Prostate gland (tissue), 2 donors: ENCODE data around the gene ZNF488. TPM values are rescaled to one million over a fixed set of nuclear protein-coding genes. Genes with fewer than 3 reads are reported as not detected.

Experiments used
- DNase-seq: peaks from one replicate; pipeline ENCODE4 v3.0.0-alpha.2; 2019; ENCODE audit warnings: low spot score
- H3K27ac ChIP-seq, 2 donors: fragments of 200-600 bp; sonication (generic); 2 replicates each; pipeline ENCODE4 v1.5.1; 2017 to 2019
- H3K27me3 ChIP-seq: fragments of 200-600 bp; sonication (generic); replicated peaks from 2 replicates; pipeline ENCODE4 v1.5.1; 2019; ENCODE audit not compliant: insufficient read depth
- H3K36me3 ChIP-seq, 2 donors: fragments of 200-600 bp; sonication (generic); 1 replicate in 1 of 2; 2 replicates in 1 of 2; pipeline versions ENCODE4 v1.5.1 to v1.8.1; 2017 to 2019
- H3K4me1 ChIP-seq: fragments of 200-600 bp; sonication (generic); replicated peaks from 2 replicates; pipeline ENCODE4 v1.5.1; 2019
- H3K4me3 ChIP-seq, 2 donors: fragments of 200-600 bp; sonication (generic); 2 replicates each; pipeline ENCODE4 v1.5.1; 2017 to 2019
- H3K9me3 ChIP-seq: fragments of 200-600 bp; sonication (generic); 2 replicates; pipeline ENCODE4 v1.5.1; 2017
- CTCF ChIP-seq, 4 experiments: fragments of 200-600 bp in 2 of 4; fragments of 450-650 bp in 2 of 4; sonication (generic) in 2 of 4; IDR thresholded peaks; 1 replicate in 3 of 4; 2 replicates in 1 of 4; pipeline ENCODE4 v1.5.1; 2016 to 2019; ENCODE audit warnings: antibody characterized with exemption in 4 of 4, mild to moderate bottlenecking in 2 of 4, moderate library complexity in 2 of 4
- POLR2A ChIP-seq: fragments of 450-650 bp; IDR thresholded peaks from one replicate; pipeline ENCODE4 v1.6.1; 2016; ENCODE audit warnings: antibody characterized with exemption, mild to moderate bottlenecking
- POLR2AphosphoS5 ChIP-seq: sonication (generic); formaldehyde crosslinking; IDR thresholded peaks from one replicate; pipeline ENCODE4 v1.6.1; 2017; ENCODE audit warnings: antibody characterized with exemption
- WGBS: methylation state at CpG from one replicate; pipeline ENCODE4 v1.1.5; 2018; 5-methylcytosine and 5-hydroxymethylcytosine counted together
- intact Hi-C: fragments of 100-400 bp; cut with DNase I; formaldehyde crosslinking; loops from one replicate; pipeline ENCODE4 v1.14.2; 2022
- total RNA-seq, 2 donors: library from RNA; depleted of rRNA; stranded (reverse); fragments of >200 nt; gene quantifications; one replicate each; pipeline ENCODE4 v1.1.0, GENCODE V29; 2016

Gene ZNF488
- total RNA-seq, 2 donors from 2014 or later, result 1.5 to 1.9 TPM

GRCh38 chr10:47409866-47410256 lies 25.8 kb upstream of the ZNF488 start:
- no peak overlapping the region for H3K4me3 ChIP-seq
- 88% methylated on average over 3 of the region's 3 CpGs for WGBS
- H3K27me3 ChIP-seq, result no peaks in the 10 kb centered on the region
- no peaks in the 10 kb centered on the region for H3K36me3 ChIP-seq
- intact Hi-C loops, result no loop called here
- no peak for TF ChIP-seq CTCF (IDR thresholded peaks at IDR 0.05)
- TF ChIP-seq POLR2A, result no peak
- TF ChIP-seq POLR2AphosphoS5, result no peak
- no peak for DNase-seq
- H3K27ac ChIP-seq, result no peak overlapping the region
- H3K9me3 ChIP-seq, result no peaks in the 10 kb centered on the region
- no peaks in the 10 kb centered on the region for H3K4me1 ChIP-seq

- no peaks in the 10 kb centered on the region for H3K27me3 ChIP-seq
- no peaks in the 10 kb centered on the region for H3K9me3 ChIP-seq
- intact Hi-C loops, result no loop called here
- H3K27ac ChIP-seq, result no peak overlapping the region
- no peak for DNase-seq
- no peaks in the 10 kb centered on the region for H3K36me3 ChIP-seq
- H3K4me1 ChIP-seq, result no peaks in the 10 kb centered on the region
- WGBS, result 79% methylated on average over 13 of the region's 15 CpGs
- TF ChIP-seq POLR2A (no peak), CTCF (IDR thresholded peaks at IDR 0.05) (no peak), POLR2AphosphoS5 (no peak)
- H3K4me3 ChIP-seq, result no peak overlapping the region
These were observed 25.2 kb upstream of the ZNF488 start for GRCh38 chr10:47409171-47409865.

- no peaks in the 10 kb centered on the region for H3K36me3 ChIP-seq
- no peaks in the 10 kb centered on the region for H3K9me3 ChIP-seq
- H3K27me3 ChIP-seq, result no peaks in the 10 kb centered on the region
- H3K4me1 ChIP-seq, result no peaks in the 10 kb centered on the region
- DNase-seq, result no peak
- WGBS, result 84% methylated on average over 6 of the region's 6 CpGs
- no peak overlapping the region for H3K4me3 ChIP-seq
- intact Hi-C loops, result no loop called here
- no peak overlapping the region for H3K27ac ChIP-seq
- TF ChIP-seq POLR2AphosphoS5, result no peak
- no peak for TF ChIP-seq CTCF (IDR thresholded peaks at IDR 0.05)
- no peak for TF ChIP-seq POLR2A
These were observed 24.5 kb upstream of the ZNF488 start for GRCh38 chr10:47408606-47409005.

- H3K36me3 ChIP-seq, result no peaks in the 10 kb centered on the region
- H3K9me3 ChIP-seq, result no peaks in the 10 kb centered on the region
- no peak overlapping the region for H3K4me3 ChIP-seq
- intact Hi-C loops, result no loop called here
- H3K27me3 ChIP-seq, result no peaks in the 10 kb centered on the region
- WGBS, result 77% methylated on average over 6 of the region's 9 CpGs
- no peak for TF ChIP-seq POLR2A
- no peak overlapping the region for H3K27ac ChIP-seq
- DNase-seq, result no peak
- H3K4me1 ChIP-seq, result no peaks in the 10 kb centered on the region
These were observed 23.0 kb upstream of the ZNF488 start for GRCh38 chr10:47406870-47407691.

GRCh38 chr10:47406548-47406869 lies 22.4 kb upstream of the ZNF488 start:
- H3K9me3 ChIP-seq, result no peaks in the 10 kb centered on the region
- no peak for DNase-seq
- no peaks in the 10 kb centered on the region for H3K4me1 ChIP-seq
- 85% methylated on average over 4 of the region's 4 CpGs for WGBS
- TF ChIP-seq CTCF (IDR thresholded peaks at IDR 0.05) (no peak), POLR2A (no peak), POLR2AphosphoS5 (no peak)
- no peaks in the 10 kb centered on the region for H3K27me3 ChIP-seq
- intact Hi-C loops, result no loop called here
- no peak overlapping the region for H3K27ac ChIP-seq
- H3K4me3 ChIP-seq, result no peak overlapping the region
- no peaks in the 10 kb centered on the region for H3K36me3 ChIP-seq
